Measurements from ENCODE around the gene STK39.

STK39 gene

GRCh38 chr2:168159754-168160585 is 87.4 kb downstream of the STK39 start:
- DNase-seq (ENCODE audit: low read depth in 2 of 2): no peak

DNA sequence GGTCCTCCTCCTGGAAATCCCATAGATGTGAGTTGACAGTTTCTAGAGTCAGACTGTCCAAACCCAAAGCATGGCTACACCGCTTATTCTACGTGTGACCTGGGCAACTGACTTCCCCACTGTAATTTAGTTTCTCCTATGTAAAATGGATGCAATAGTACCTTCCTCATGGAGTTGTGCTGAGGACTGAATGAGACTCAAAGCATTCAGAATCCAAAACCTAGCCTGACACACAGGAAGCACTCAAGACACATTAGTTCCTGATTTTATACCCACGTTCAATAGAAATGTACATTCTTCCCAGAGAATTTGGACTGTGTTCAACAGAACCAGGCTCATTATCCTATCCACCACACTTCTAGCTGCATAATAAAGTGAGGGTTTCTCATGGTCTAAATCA is 88.8 kb downstream of the STK39 start:
- no peak for DNase-seq (ENCODE audit: low read depth in 2 of 2)

DNA sequence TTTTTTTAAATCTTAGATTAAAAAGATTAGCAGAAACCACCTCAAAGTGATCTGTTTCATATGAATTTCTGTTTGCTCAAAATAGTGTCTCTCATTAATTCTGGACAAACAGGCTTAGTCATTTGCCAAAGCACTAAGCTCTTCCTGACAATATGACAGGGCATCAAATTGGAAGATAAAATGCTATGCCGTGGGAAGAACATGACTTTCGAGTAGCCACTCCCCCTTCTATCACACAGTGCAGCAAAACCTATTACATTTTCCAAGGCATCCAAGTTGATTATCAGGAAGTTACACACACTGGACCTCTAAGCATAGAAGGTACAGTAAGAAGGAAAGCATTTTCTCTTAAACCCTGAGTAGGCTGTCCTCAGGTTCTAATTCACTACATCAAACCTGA is 89.5 kb downstream of the STK39 start:
- DNase-seq (ENCODE audit: low read depth in 2 of 2): no peak

DNA sequence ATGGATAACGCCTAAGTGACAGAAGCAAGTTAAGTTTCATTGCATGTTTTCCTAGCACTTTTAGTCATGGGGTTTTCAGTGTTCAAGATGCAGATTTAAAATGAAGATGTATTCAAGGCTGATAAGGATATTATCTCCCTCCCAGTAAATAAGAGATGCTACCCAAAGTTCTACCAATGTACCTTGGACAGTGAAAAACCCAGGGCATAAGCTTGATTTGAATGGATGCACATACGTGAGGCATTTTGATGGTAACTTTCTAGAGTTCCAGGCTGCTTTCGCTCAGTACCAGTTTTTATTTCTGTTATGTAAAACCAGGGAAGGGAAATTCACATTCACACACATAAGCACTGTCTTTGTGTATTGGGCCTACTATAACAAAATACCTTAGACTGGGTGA is 90.3 kb downstream of the STK39 start:
- no peak for DNase-seq (ENCODE audit: low read depth in 2 of 2)

GRCh38 chr2:168156661-168157060 is 90.7 kb downstream of the STK39 start:
- DNase-seq (ENCODE audit: low read depth in 2 of 2): no peak

DNA sequence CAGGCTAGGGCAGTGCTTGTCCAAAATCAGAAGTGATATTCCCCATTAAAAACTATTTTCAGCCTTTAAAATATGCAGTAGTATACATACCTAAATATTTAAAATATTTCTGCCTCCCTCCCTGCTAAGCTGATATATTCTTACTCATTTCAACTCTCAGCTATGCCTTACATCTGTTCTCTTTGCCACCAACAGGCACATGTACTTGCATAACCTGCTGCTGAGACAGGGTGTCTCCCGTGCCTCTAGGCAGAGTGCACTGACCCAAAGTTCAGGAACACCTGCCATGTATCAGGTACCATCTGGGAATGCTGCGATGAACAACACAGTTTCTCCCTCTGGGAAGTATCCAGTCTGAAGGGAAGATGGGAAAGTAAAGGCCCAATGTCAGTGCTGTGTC is 91.7 kb downstream of the STK39 start:
- no peak for DNase-seq (ENCODE audit: low read depth in 2 of 2)

- DNase-seq (ENCODE audit: low read depth in 2 of 2): no peak
Observed at GRCh38 chr2:168155046-168155445, 92.3 kb downstream of the STK39 start.

DNA sequence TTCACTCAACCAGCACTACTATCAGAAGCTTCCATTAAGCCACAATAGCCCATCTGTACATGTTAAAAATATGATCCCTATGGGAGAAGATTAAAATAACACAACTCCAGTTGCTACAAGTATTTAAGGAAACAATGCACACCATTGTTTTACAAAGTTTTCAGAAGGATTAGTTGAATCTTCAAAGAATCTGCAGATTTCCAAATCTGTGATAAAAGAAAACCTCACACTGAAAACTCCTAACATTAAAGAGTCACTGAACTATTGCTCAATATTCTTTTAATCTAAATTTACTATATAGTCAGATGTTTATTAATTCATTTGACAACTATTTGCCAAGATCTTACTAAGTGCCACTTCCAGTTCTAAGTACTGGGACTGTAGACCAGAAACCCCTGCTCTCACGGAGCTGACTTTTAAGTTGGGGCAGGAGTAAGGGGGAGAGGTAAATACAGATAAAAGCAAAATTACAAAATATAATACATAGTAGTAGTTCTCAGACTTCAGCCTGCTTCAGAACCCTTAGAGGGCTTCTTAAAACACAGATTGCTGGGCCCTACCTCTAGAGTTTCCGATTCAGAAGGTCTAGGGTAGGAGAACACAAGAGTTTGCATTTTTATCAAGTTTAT is 94.4 kb downstream of the STK39 start:
- no peak for DNase-seq (ENCODE audit: low read depth in 2 of 2)

- DNase-seq (ENCODE audit: low read depth in 2 of 2): no peak
Observed at GRCh38 chr2:168149986-168150385, 97.4 kb downstream of the STK39 start.

DNA sequence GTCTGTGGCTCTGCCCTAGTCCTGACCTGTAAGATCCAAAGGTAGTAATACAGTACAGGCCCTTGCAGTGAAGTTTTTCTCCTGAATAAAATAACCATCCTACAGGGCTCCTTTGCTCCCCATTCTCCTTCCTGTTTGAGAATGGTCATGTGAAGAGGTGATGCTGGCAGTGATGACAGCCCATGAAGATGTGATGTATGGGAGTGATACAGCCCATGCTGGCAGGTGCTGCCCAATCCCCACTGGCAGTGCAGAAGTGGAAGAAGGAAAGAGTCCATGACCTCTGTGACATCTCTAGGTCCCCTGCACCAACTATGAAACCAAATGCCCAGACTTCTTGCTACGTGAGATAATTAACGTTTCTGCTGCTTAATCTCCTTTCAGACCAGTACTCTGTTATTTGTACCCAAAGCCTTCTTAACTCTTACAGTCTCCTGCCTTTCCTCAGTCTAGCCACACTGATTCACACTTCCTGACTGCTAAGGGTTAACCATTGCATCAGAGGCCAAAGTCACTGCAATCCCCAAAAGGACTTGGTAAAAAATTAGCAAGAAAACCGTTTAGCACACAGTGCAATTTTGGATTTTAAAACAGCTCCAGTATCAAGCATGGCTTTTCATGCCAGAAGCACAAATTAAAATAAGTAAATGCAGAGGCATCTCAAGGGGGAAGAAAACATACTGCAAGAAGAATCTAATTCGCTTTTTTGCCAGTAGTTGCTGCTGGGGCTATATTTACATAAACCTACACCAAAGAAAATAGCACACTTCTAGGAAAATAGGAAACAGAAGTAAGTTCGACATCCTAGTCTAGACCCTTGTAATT is 98.0 kb downstream of the STK39 start:
- no peak for DNase-seq (ENCODE audit: low read depth in 2 of 2)

DNA sequence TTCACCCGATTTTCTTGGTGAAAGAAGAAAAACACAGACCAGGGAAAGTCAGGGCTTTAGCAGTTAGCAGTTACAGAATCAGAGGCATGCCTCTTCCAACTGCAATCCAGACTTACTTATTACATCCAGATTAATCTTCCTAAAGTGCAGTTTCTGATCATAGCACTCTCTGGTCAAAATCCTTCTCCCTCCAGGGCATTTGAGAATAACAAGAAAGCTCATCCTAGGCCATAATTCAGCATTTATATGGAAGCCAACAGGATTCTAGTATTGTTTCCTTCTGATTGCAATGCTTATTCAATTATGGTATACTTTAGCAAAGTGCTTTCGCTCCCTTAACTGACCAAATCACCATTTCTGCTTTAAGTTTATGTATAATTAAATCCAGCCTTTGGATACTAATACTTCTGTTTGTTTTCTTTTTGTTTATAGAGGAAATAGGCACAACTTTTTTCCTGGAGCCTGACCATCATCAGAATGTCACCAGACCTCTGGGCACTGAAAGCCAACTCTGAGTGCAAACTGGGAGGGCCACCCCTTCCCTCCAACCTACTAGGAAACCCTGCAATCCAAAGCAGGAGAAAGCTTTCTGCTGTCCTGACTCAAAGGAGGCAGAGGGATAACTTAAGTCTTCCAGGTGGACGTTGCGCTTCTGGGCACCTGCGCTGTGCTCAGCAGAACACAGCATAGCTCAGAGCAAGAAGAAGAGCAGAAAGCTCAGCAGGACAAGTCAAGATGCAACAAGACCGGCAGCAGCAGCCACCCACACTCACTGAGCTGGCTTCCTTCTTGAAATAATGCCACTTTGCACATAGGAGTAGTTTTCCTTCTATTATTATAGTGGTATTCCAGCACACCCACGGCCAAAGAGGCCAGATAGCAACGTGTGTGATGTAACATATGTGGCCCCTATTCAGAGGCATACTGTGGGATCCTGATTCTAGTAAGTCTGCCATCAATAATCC is 99.3 kb downstream of the STK39 start:
- DNase-seq (ENCODE audit: low read depth in 2 of 2): no peak

GRCh38 chr2:168146892-168147810 is 100.2 kb downstream of the STK39 start:
- DNase-seq (ENCODE audit: low read depth in 2 of 2): no peak

DNA sequence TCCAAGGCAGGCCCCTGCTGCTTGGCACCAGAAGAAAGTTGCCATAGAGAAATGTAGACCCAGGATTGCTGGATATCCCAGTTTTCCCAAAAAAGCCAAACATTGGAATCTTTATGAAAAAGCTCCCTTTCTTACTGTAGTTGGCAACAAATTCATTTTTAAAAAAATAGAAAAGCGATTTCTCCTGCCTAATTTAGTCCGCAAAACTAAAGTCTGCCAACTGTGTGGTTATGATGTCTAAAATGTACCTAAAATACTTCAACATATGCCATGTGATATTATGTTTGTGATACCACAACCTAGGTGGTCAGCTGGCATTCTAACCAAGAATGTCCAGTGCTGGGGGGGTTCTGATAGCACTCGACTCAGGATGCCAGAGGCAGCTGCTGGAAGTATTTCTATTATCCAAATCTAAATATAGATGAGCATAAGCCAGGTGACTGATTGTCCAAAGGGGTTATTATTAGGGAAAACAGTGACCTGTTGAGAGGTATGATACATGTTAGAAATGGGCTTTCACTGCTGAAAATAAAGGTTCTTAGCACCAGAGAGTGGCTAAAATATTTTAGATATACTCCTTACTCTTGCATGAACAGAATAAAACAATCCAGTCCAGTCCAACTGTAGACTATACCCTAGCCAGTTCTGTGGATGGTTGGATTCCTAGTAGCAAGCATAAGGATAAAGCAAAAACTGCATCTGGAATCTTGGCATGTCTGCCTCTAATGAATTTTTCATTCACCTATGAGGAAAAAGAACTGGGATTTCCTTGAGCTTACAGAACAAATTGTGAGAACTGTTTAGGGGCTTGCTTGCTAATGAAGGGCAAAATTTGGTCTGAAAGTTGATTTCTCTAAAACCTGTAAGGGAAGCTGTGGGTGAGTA is 101.7 kb downstream of the STK39 start:
- no peak for DNase-seq (ENCODE audit: low read depth in 2 of 2)

GRCh38 chr2:168145011-168145410 is 102.4 kb downstream of the STK39 start:
- no peak for DNase-seq (ENCODE audit: low read depth in 2 of 2)

GRCh38 chr2:168143813-168144212 is 103.6 kb downstream of the STK39 start:
- no peak for DNase-seq (ENCODE audit: low read depth in 2 of 2)

GRCh38 chr2:168140892-168141291 is 106.5 kb downstream of the STK39 start:
- DNase-seq (ENCODE audit: low read depth in 2 of 2): no peak

- no peak for DNase-seq (ENCODE audit: low read depth in 2 of 2)
Observed at GRCh38 chr2:168139852-168140251, 107.5 kb downstream of the STK39 start.

DNA sequence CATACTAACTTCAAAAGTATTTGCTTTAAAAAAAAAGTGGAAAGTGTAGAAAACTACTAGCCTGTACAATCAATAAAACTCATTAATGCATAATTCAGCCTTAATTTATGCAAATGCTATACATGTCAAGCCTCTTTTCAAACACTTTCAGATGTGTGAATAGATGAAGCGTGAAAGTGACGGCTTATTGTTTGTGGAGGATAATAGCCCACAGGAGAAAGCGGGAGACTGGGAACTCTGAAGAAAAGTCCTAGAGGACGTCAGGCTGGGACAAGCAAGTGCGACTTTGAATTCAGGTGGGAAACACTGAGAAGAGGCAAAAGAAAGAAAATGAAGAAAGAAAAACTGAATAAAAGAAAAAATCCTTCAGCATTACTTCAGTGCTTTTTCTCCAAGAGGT is 108.5 kb downstream of the STK39 start:
- DNase-seq (ENCODE audit: low read depth in 2 of 2): no peak

DNA sequence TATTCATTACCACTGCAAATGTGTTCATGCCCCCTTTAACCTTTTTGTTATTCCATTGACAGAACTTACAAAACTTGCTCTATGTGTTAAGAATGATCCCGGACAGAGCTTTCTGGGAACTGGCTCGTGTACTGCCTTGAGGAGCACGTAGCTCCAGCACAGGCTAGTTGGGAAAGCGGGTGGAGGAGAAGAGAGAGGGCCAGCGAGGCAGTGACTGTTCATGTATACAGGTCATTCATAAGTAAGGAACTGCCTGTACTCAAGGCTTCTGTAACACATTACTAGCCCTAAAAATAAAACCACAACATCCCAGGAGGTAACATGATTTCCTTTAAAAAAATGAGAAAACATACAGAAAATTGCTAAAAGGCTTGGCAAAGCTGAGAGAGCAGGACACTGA is 109.0 kb downstream of the STK39 start:
- no peak for DNase-seq (ENCODE audit: low read depth in 2 of 2)

All from stimulated activated CD8-positive, alpha-beta memory T cell treated with anti-CD3 and anti-CD28 coated beads, Interleukin-15, amount 100 ng/mL, for 48 hours (primary cell).